Natural killer cell (primary cell): ENCODE results near the gene CCDC40. TPM values are rescaled to one million over a fixed set of nuclear protein-coding genes. Genes with fewer than 3 reads are reported as not detected.

ENCODE experiments used
- ATAC-seq, 3 donors: fragments of 150-1000 bp in 2 of 3; fragments of 200-7000 bp in 1 of 3; cut with Tn5 transposase; 1 replicate in 1 of 3; 2 replicates in 2 of 3; pipeline ENCODE4 v1.10.0; 2021; ENCODE audit warnings: mild to moderate bottlenecking in 2 of 3, moderate library complexity in 2 of 3
- DNase-seq, 2 donors: peaks; one replicate each; pipeline versions ENCODE4 v3.0.0 to v3.0.0-alpha.2; 2013 to 2021; ENCODE audit warnings: mixed read lengths in 1 of 2
- H3K27ac ChIP-seq: one replicate; pipeline ENCODE4 v1.5.1; 2013; ENCODE audit warnings: mild to moderate bottlenecking, low read length
- H3K27me3 ChIP-seq: one replicate; pipeline ENCODE4 v1.6.1; 2013; ENCODE audit warnings: low read length; ENCODE audit not compliant: control insufficient read depth, insufficient read depth
- H3K36me3 ChIP-seq: one replicate; pipeline ENCODE4 v1.6.1; 2013; ENCODE audit warnings: low read length; ENCODE audit not compliant: control insufficient read depth, insufficient read depth
- H3K4me1 ChIP-seq: one replicate; pipeline ENCODE4 v1.6.1; 2013; ENCODE audit warnings: low read length; ENCODE audit not compliant: control insufficient read depth, insufficient read depth
- H3K4me3 ChIP-seq: one replicate; pipeline ENCODE4 v1.5.1; 2013; ENCODE audit warnings: low read length
- H3K9me3 ChIP-seq: one replicate; pipeline ENCODE4 v1.6.1; 2013; ENCODE audit warnings: low read length; ENCODE audit not compliant: control insufficient read depth, insufficient read depth
- H3K27ac Mint-ChIP-seq, 2 donors: one replicate each; pipeline ENCODE4 v1.8.0; 2022; ENCODE audit warnings: mild to moderate bottlenecking in 2 of 2, mixed read lengths in 2 of 2, moderate library complexity in 1 of 2
- H3K27me3 Mint-ChIP-seq, 2 donors: one replicate each; pipeline ENCODE4 v1.8.0; 2022; ENCODE audit warnings: low read depth in 2 of 2, mixed read lengths in 2 of 2
- H3K36me3 Mint-ChIP-seq: one replicate; pipeline ENCODE4 v1.8.0; 2022; ENCODE audit warnings: mixed read lengths
- H3K4me1 Mint-ChIP-seq, 2 donors: one replicate each; pipeline ENCODE4 v1.8.0; 2022; ENCODE audit warnings: mixed read lengths in 2 of 2
- H3K4me3 Mint-ChIP-seq: one replicate; pipeline ENCODE4 v1.8.0; 2022; ENCODE audit warnings: mild to moderate bottlenecking, moderate library complexity, mixed read lengths
- H3K9me3 Mint-ChIP-seq, 2 donors: one replicate each; pipeline ENCODE4 v1.8.0; 2022; ENCODE audit warnings: mixed read lengths in 2 of 2
- CTCF ChIP-seq: fragments of 200-600 bp; IDR thresholded peaks from one replicate; pipeline ENCODE4 v1.8.0; 2022; ENCODE audit warnings: antibody characterized with exemption
- WGBS: methylation state at CpG from one replicate; pipeline ENCODE4 v1.1.7; 2013; ENCODE audit warnings: missing lambda C conversion rate; ENCODE audit not compliant: insufficient coverage; 5-methylcytosine and 5-hydroxymethylcytosine counted together
- intact Hi-C: fragments of 100-400 bp; cut with micrococcal nuclease; formaldehyde crosslinking; loops from one replicate; pipeline ENCODE4 v1.14.2; 2022
- total RNA-seq, 4 donors: library from RNA; stranded (reverse); fragments of 120-200 nt in 1 of 4; gene quantifications; one replicate each; pipeline versions ENCODE4 v1.2.3 to v1.2.4, GENCODE V29; 2013 to 2022

Gene CCDC40
- total RNA-seq, 3 donors from 2014 or later (not counting 1 experiment from before 2014, with no cell fraction given), result 0.95 to 2.4 (median 1.5) TPM

DNA sequence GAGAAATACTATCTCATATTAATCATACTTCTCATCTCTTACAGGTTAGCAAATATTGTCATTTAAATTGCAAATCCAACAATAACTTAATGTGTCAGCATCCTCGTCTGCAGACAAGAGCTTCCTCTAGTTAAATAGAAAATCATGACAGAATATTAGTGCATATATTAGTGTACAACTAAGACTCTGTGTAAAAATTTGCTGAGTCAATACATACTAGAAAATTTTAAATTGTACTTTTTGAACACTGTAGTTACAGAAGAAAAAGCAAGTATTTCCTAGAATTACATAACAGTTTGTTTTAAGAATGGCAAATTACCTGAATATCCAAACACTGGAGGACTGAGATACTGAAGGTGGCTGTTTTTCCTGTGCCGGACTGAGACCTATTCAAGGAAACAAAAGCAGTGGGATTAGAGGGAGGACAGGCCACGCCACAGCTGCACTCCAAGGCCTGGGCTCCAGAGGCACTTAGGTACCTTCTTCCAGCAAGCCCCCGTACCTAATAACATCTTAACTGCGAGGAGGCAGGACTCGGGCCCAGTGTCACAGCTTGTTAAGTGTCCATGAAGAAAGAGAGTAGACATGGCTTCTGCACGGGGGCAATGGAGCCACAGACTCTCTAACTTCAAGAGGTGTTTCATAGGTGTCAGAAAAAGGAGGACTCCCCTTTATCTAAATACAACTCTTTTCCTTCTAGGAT is 105.2 kb downstream of the CCDC40 start:
- Mint-ChIP-seq H3K36me3 (peaks cover 23% of the 10 kb centered on the region), H3K9me3 (no peaks in the 10 kb centered on the region), H3K4me1 (peaks cover 14 to 15% of the 10 kb centered on the region in 2 donors), H3K27me3 (no peaks in the 10 kb centered on the region), H3K27ac (no peak overlapping the region), H3K4me3 (no peak overlapping the region)
- Histone ChIP-seq H3K27ac (no peak overlapping the region), H3K4me3 (no peak overlapping the region), H3K27me3 (no peaks in the 10 kb centered on the region), H3K9me3 (no peaks in the 10 kb centered on the region), H3K36me3 (peaks cover 67% of the 10 kb centered on the region), H3K4me1 (peaks cover 15% of the 10 kb centered on the region)
- intact Hi-C loops, result no loop called here
- TF ChIP-seq CTCF, result no peak
- DNase-seq (no peak), ATAC-seq (no peak)
- 97% methylated on average over 6 of the region's 7 CpGs for WGBS

GRCh38 chr17:80142929-80143328 is 106.5 kb downstream of the CCDC40 start:
- ATAC-seq (no peak), DNase-seq (no peak)
- no peak overlapping the region for H3K27ac ChIP-seq
- intact Hi-C loops, result no loop called here
- H3K9me3 ChIP-seq, result no peaks in the 10 kb centered on the region
- peaks cover 19% of the 10 kb centered on the region for H3K4me1 ChIP-seq
- H3K9me3 Mint-ChIP-seq, result no peaks in the 10 kb centered on the region
- WGBS, result 98% methylated on average over 5 of the region's 6 CpGs
- H3K27me3 ChIP-seq, result no peaks in the 10 kb centered on the region
- H3K36me3 Mint-ChIP-seq, result peaks cover 11% of the 10 kb centered on the region
- TF ChIP-seq CTCF, result no peak
- H3K36me3 ChIP-seq, result peaks cover 54% of the 10 kb centered on the region
- H3K4me3 ChIP-seq, result no peak overlapping the region
- no peaks in the 10 kb centered on the region for H3K27me3 Mint-ChIP-seq
- no peak overlapping the region for H3K4me3 Mint-ChIP-seq
- H3K27ac Mint-ChIP-seq, result no peak overlapping the region
- peaks cover 19 to 22% of the 10 kb centered on the region in 2 donors for H3K4me1 Mint-ChIP-seq

DNA sequence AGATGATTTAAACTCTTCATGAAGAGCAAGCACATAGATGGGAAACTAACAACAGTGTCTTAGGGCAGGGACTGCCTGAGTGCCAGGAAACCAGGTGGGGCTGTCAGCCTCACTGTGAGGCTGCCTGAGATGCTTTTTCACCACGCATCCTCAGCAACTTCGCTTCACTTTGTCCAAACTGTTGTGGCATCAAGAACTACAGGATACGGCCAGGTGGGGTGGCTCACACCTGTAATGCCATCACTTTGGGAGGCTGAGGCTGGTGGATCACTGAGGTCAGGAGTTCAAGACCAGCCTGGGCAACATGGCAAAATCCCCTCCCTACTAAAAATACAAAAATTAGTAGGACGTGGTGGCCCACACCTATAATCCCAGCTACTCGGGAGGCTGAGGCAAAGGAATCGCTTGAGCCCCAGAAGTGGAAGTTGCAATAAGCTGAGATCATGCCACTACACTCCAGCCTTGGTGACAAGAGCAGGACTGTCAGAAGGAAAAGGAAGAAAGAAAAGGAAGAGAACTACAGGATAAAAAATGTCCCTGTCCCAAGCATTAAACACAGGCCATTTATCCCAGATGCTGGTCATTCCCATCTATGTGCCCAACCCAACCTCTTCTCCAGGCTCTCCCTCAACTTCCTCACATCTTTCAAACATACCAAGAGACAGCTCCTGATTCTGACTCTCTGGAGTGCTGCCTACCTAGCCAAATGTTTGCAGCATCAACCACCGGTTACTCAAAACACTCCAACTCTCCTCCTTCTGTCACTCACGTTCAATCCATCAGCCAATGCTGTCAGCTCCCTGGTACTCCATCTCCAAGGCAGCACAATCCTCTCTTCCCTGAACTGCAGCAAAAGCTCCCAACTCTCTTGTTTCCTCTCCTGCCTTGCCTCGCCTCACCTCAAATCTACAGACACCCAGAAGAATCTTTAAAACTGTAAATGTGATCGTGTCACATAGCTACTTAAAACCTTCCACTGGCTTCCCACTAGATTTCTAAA is 108.9 kb downstream of the CCDC40 start:
- no peaks in the 10 kb centered on the region for H3K27me3 Mint-ChIP-seq
- Histone ChIP-seq H3K27me3 (no peaks in the 10 kb centered on the region), H3K4me3 (peak overlapping the region; percentile 83), H3K36me3 (peaks cover 30% of the 10 kb centered on the region), H3K27ac (no peak overlapping the region), H3K9me3 (no peaks in the 10 kb centered on the region), H3K4me1 (peaks cover 24% of the 10 kb centered on the region)
- peak overlapping the region; percentile 96 for H3K4me3 Mint-ChIP-seq
- H3K4me1 Mint-ChIP-seq, result peaks cover 19 to 25% of the 10 kb centered on the region in 2 donors
- WGBS, result 51% methylated on average over 10 of the region's 10 CpGs
- H3K36me3 Mint-ChIP-seq, result no peaks in the 10 kb centered on the region
- intact Hi-C loops, result loop anchor here (2.0 kb wide), 1 partner anchor 117 kb away; no protein-coding TSS in a partner anchor
- H3K27ac Mint-ChIP-seq, result peak overlapping the region; percentile 73 to 93
- H3K9me3 Mint-ChIP-seq, result no peaks in the 10 kb centered on the region
- DNase-seq, result peak in 1 of 2 donors; percentile 30
- no peak for ATAC-seq
- TF ChIP-seq CTCF, result no peak
